Measurements from ENCODE around the gene PAX2.

DNA sequence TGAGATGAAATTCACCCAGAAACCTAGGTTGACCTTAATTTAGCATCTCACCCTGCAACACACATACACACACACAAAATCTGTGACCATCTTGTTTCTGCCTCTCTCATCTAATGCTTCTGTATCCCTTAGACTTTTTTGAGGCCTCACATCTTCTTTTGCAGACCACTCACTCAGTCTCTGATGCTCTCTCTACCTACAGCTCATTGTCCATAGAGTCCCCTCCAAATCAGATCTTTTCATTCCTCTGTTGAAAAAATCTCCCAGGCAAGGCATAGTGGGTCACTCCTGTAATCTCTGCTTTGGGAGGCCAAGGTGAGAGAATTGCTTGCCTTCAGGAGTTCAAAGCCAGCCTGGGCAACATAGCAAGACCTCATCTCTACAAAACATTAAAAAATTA is 17.6 kb upstream of the PAX2 start:
- TF ChIP-seq, protein P1, sequence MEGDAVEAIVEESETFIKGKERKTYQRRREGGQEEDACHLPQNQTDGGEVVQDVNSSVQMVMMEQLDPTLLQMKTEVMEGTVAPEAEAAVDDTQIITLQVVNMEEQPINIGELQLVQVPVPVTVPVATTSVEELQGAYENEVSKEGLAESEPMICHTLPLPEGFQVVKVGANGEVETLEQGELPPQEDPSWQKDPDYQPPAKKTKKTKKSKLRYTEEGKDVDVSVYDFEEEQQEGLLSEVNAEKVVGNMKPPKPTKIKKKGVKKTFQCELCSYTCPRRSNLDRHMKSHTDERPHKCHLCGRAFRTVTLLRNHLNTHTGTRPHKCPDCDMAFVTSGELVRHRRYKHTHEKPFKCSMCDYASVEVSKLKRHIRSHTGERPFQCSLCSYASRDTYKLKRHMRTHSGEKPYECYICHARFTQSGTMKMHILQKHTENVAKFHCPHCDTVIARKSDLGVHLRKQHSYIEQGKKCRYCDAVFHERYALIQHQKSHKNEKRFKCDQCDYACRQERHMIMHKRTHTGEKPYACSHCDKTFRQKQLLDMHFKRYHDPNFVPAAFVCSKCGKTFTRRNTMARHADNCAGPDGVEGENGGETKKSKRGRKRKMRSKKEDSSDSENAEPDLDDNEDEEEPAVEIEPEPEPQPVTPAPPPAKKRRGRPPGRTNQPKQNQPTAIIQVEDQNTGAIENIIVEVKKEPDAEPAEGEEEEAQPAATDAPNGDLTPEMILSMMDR (IDR thresholded peaks at IDR 0.05), result no peak
- TF ChIP-seq POLR2A (IDR thresholded peaks at IDR 0.05), result no peak

Data from testis (tissue), 2 donors.